Natural killer cell (primary cell): ENCODE measurements around the gene ERBB3. TPM values are rescaled to one million over a fixed set of nuclear protein-coding genes. Genes with fewer than 3 reads are reported as not detected.

Source experiments
- ATAC-seq, 3 donors: fragments of 150-1000 bp in 2 of 3; fragments of 200-7000 bp in 1 of 3; cut with Tn5 transposase; 1 replicate in 1 of 3; 2 replicates in 2 of 3; pipeline ENCODE4 v1.10.0; 2021; ENCODE audit warnings: mild to moderate bottlenecking in 2 of 3, moderate library complexity in 2 of 3
- DNase-seq, 2 donors: peaks; one replicate each; pipeline versions ENCODE4 v3.0.0 to v3.0.0-alpha.2; 2013 to 2021; ENCODE audit warnings: mixed read lengths in 1 of 2
- H3K27ac ChIP-seq: one replicate; pipeline ENCODE4 v1.5.1; 2013; ENCODE audit warnings: mild to moderate bottlenecking, low read length
- H3K27me3 ChIP-seq: one replicate; pipeline ENCODE4 v1.6.1; 2013; ENCODE audit warnings: low read length; ENCODE audit not compliant: control insufficient read depth, insufficient read depth
- H3K36me3 ChIP-seq: one replicate; pipeline ENCODE4 v1.6.1; 2013; ENCODE audit warnings: low read length; ENCODE audit not compliant: control insufficient read depth, insufficient read depth
- H3K4me1 ChIP-seq: one replicate; pipeline ENCODE4 v1.6.1; 2013; ENCODE audit warnings: low read length; ENCODE audit not compliant: control insufficient read depth, insufficient read depth
- H3K4me3 ChIP-seq: one replicate; pipeline ENCODE4 v1.5.1; 2013; ENCODE audit warnings: low read length
- H3K9me3 ChIP-seq: one replicate; pipeline ENCODE4 v1.6.1; 2013; ENCODE audit warnings: low read length; ENCODE audit not compliant: control insufficient read depth, insufficient read depth
- H3K27ac Mint-ChIP-seq, 2 donors: one replicate each; pipeline ENCODE4 v1.8.0; 2022; ENCODE audit warnings: mild to moderate bottlenecking in 2 of 2, mixed read lengths in 2 of 2, moderate library complexity in 1 of 2
- H3K27me3 Mint-ChIP-seq, 2 donors: one replicate each; pipeline ENCODE4 v1.8.0; 2022; ENCODE audit warnings: low read depth in 2 of 2, mixed read lengths in 2 of 2
- H3K36me3 Mint-ChIP-seq: one replicate; pipeline ENCODE4 v1.8.0; 2022; ENCODE audit warnings: mixed read lengths
- H3K4me1 Mint-ChIP-seq, 2 donors: one replicate each; pipeline ENCODE4 v1.8.0; 2022; ENCODE audit warnings: mixed read lengths in 2 of 2
- H3K4me3 Mint-ChIP-seq: one replicate; pipeline ENCODE4 v1.8.0; 2022; ENCODE audit warnings: mild to moderate bottlenecking, moderate library complexity, mixed read lengths
- H3K9me3 Mint-ChIP-seq, 2 donors: one replicate each; pipeline ENCODE4 v1.8.0; 2022; ENCODE audit warnings: mixed read lengths in 2 of 2
- CTCF ChIP-seq: fragments of 200-600 bp; IDR thresholded peaks from one replicate; pipeline ENCODE4 v1.8.0; 2022; ENCODE audit warnings: antibody characterized with exemption
- WGBS: methylation state at CpG from one replicate; pipeline ENCODE4 v1.1.7; 2013; ENCODE audit warnings: missing lambda C conversion rate; ENCODE audit not compliant: insufficient coverage; 5-methylcytosine and 5-hydroxymethylcytosine counted together
- intact Hi-C: fragments of 100-400 bp; cut with micrococcal nuclease; formaldehyde crosslinking; loops from one replicate; pipeline ENCODE4 v1.14.2; 2022
- total RNA-seq, 4 donors: library from RNA; stranded (reverse); fragments of 120-200 nt in 1 of 4; gene quantifications; one replicate each; pipeline versions ENCODE4 v1.2.3 to v1.2.4, GENCODE V29; 2013 to 2022

Gene ERBB3
- total RNA-seq, 3 donors from 2014 or later (not counting 1 experiment from before 2014, with no cell fraction given), result 0.26 to 0.66 TPM; not detected in 1

DNA sequence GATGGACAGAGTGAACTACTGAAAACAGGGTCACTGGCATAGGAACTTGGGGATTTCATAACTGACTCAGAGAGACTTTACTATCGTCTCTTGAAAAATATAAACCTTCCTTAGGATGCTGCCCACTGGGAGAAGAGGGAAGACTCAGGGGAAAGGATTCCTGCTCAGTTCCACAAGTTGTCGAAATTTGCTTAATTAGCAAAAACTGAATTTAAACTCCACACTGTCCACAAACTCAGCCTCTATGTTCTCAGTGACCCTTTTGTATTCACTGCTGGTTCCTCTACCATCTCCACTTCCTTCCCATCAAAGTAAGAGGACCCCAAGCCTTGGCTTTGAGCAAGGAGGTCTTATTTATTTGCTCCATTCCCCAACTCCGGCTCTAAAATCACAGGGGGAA, 65.3 kb downstream of the ERBB3 start:
- no peak for TF ChIP-seq CTCF
- no peak for ATAC-seq
- Mint-ChIP-seq H3K36me3 (peaks cover 29% of the 10 kb centered on the region), H3K27ac (peak overlapping the region in 1 of 2 donors; percentile 36), H3K9me3 (no peaks in the 10 kb centered on the region), H3K4me3 (no peak overlapping the region), H3K4me1 (peaks cover 0 to 8% of the 10 kb centered on the region in 2 donors), H3K27me3 (no peaks in the 10 kb centered on the region)
- Histone ChIP-seq H3K27ac (no peak overlapping the region), H3K27me3 (no peaks in the 10 kb centered on the region), H3K9me3 (no peaks in the 10 kb centered on the region), H3K4me3 (no peak overlapping the region), H3K36me3 (peaks cover 46% of the 10 kb centered on the region), H3K4me1 (peaks cover 11% of the 10 kb centered on the region)
- no peak for DNase-seq
- intact Hi-C loops, result no loop called here
- WGBS, result 98% methylated on average over 3 of the region's 3 CpGs

GRCh38 chr12:56146492-56147460, 66.8 kb downstream of the ERBB3 start:
- Mint-ChIP-seq H3K27ac (no peak overlapping the region), H3K36me3 (peaks cover 19% of the 10 kb centered on the region), H3K4me1 (peaks cover 6 to 20% of the 10 kb centered on the region in 2 donors), H3K4me3 (no peak overlapping the region), H3K27me3 (no peaks in the 10 kb centered on the region), H3K9me3 (no peaks in the 10 kb centered on the region)
- H3K36me3 ChIP-seq, result peaks cover 34% of the 10 kb centered on the region
- no peak overlapping the region for H3K27ac ChIP-seq
- no peak for ATAC-seq
- H3K27me3 ChIP-seq, result no peaks in the 10 kb centered on the region
- H3K4me1 ChIP-seq, result peaks cover 18% of the 10 kb centered on the region
- WGBS, result 93% methylated on average over 10 of the region's 13 CpGs
- DNase-seq, result no peak
- TF ChIP-seq CTCF, result no peak
- H3K4me3 ChIP-seq, result no peak overlapping the region
- no peaks in the 10 kb centered on the region for H3K9me3 ChIP-seq
- intact Hi-C loops, result no loop called here

- Mint-ChIP-seq H3K36me3 (no peaks in the 10 kb centered on the region), H3K27ac (peak overlapping the region; percentile 94 to 99), H3K4me1 (peaks cover 8 to 28% of the 10 kb centered on the region in 2 donors), H3K9me3 (no peaks in the 10 kb centered on the region), H3K27me3 (no peaks in the 10 kb centered on the region), H3K4me3 (peak overlapping the region; percentile 56)
- Histone ChIP-seq H3K27me3 (no peaks in the 10 kb centered on the region), H3K27ac (no peak overlapping the region), H3K4me3 (no peak overlapping the region), H3K9me3 (no peaks in the 10 kb centered on the region), H3K36me3 (no peaks in the 10 kb centered on the region), H3K4me1 (peaks cover 16% of the 10 kb centered on the region)
- TF ChIP-seq CTCF, result no peak
- ATAC-seq (no peak), DNase-seq (peak in 1 of 2 donors; percentile 42)
- 0% methylated on average over 1 of the region's 3 CpGs for WGBS
- intact Hi-C loops, result loop anchor here (10.0 kb wide), 1 partner anchor 106 kb away; the partner anchor contains the start of gene RPS26
These were observed 70.6 kb downstream of the ERBB3 start for GRCh38 chr12:56150563-56150962.
